ENCODE results near the gene CASQ1. TPM values are rescaled to one million over a fixed set of nuclear protein-coding genes. Genes with fewer than 3 reads are reported as not detected.

Gene CASQ1
- total RNA-seq, 6 experiments from 2014 or later: 0.14 to 0.35 (median 0.19) TPM; not detected in 3

DNA sequence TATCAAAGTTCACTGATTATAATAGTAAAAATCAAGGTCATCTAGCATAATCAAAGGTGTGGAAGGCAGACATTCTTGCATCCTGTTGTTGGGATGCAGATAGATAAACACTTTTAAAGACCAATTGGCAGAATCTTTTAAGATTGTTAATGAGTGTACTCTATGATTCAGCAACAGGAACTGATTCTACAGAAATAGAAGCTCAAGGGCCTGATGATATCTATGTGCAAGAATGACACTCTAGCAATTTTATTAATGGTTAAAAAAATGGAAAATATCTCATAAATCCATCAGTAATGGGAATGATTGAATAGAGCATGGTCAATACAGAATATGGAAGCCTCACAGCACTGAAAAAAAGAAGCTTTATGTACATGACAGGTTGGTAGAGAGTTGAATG, 41.1 kb upstream of the CASQ1 start:
- Mint-ChIP-seq H3K27me3 (ENCODE audit: insufficient read depth) (peaks cover 13% of the 10 kb centered on the region), H3K27ac (peak overlapping the region; percentile 76), H3K9me3 (no peaks in the 10 kb centered on the region), H3K4me3 (no peak overlapping the region), H3K4me1 (ENCODE audit: low read depth) (peaks cover 33% of the 10 kb centered on the region), H3K36me3 (ENCODE audit: low read depth) (no peaks in the 10 kb centered on the region)
- peak; percentile 28 for DNase-seq
- TF ChIP-seq, protein P1, sequence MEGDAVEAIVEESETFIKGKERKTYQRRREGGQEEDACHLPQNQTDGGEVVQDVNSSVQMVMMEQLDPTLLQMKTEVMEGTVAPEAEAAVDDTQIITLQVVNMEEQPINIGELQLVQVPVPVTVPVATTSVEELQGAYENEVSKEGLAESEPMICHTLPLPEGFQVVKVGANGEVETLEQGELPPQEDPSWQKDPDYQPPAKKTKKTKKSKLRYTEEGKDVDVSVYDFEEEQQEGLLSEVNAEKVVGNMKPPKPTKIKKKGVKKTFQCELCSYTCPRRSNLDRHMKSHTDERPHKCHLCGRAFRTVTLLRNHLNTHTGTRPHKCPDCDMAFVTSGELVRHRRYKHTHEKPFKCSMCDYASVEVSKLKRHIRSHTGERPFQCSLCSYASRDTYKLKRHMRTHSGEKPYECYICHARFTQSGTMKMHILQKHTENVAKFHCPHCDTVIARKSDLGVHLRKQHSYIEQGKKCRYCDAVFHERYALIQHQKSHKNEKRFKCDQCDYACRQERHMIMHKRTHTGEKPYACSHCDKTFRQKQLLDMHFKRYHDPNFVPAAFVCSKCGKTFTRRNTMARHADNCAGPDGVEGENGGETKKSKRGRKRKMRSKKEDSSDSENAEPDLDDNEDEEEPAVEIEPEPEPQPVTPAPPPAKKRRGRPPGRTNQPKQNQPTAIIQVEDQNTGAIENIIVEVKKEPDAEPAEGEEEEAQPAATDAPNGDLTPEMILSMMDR (IDR thresholded peaks at IDR 0.05): no peak

DNA sequence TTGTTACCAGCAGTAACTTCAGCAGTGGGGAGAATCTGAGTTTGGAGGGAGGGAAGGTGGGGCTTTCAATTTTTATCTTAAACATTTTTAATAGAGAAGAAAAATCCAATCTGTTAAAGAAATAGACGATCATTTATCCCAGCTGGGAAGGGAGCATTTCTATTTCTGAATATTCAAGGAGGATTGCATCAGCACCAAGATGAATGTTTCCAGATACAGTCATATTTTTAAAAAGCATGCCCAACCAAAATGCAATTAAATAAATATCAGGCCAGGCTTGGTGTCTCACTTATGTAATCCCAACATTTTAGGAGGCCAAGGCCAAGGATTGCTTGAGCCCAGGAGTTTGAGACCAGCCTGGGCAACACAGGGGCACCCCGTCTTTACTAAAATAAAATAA, 40.7 kb upstream of the CASQ1 start:
- Mint-ChIP-seq H3K4me3 (no peak overlapping the region; the same call in 1 of the 2 replicates), H3K27ac (peak overlapping the region; percentile 76), H3K36me3 (ENCODE audit: low read depth) (no peaks in the 10 kb centered on the region), H3K27me3 (ENCODE audit: insufficient read depth) (peaks cover 8% of the 10 kb centered on the region), H3K9me3 (no peaks in the 10 kb centered on the region), H3K4me1 (ENCODE audit: low read depth) (peaks cover 31% of the 10 kb centered on the region)
- TF ChIP-seq, protein P1 (IDR thresholded peaks at IDR 0.05): no peak
- peak; percentile 51 for DNase-seq

DNA sequence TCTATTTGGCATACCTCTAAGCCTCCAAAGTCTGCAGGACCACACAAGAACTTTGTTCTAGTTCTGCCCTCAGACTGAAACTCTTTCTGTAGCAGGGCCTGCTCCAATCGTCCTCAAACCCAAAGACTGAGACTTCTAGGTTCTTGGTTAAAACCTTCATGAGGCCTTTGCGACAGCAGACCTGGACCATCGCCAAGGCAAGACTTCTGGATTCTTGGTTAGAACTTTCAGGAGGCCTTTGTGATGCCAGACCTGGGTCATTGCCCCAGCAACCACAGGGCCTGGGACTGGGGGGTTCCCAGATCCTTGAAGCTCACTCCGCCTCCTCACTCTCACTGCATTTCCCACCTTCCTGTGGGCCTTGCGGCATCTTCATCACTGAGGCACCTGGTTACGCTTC, 39.1 kb upstream of the CASQ1 start, which contains the start of gene ATP1A4:
Gene ATP1A4, plus strand, starts transcription at position 301 of the 400 bp plus-strand sequence. CDS start 438 bp downstream, outside the sequence.
- no peak for DNase-seq
- TF ChIP-seq, protein P1 (IDR thresholded peaks at IDR 0.05): no peak
- peaks cover 25% of the 10 kb centered on the region for H3K4me1 Mint-ChIP-seq (ENCODE audit: low read depth)
- no peak within 1 kb of the TSS for H3K27ac Mint-ChIP-seq
- no peaks in the 10 kb centered on the region for H3K36me3 Mint-ChIP-seq (ENCODE audit: low read depth)
- H3K27me3 Mint-ChIP-seq (ENCODE audit: insufficient read depth): peaks cover 12% of the 10 kb centered on the region
- no peaks in the 10 kb centered on the region for H3K9me3 Mint-ChIP-seq
- H3K4me3 Mint-ChIP-seq: no peak within 1 kb of the TSS

DNA sequence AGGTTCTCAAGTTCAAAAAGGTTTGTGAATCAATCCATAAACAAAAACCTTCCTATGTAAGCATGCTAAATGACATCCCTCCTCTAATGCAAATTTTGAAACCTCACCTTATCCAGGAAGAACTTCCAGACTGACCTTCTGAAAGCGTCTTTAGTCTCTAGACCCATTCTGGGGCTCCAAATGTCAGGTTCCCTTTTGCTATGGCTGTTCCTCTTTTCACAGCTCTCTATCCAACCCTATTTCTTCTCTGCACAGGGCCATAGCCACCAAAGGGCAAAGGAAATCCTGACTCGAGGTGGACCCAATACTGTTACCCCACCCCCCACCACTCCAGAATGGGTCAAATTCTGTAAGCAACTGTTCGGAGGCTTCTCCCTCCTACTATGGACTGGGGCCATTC, 35.6 kb upstream of the CASQ1 start:
- TF ChIP-seq, protein P1 (IDR thresholded peaks at IDR 0.05): no peak
- no peak overlapping the region for H3K4me3 Mint-ChIP-seq
- H3K27ac Mint-ChIP-seq: no peak overlapping the region
- DNase-seq: no peak
- H3K27me3 Mint-ChIP-seq (ENCODE audit: insufficient read depth): peaks cover 24% of the 10 kb centered on the region
- no peaks in the 10 kb centered on the region for H3K36me3 Mint-ChIP-seq (ENCODE audit: low read depth)
- no peaks in the 10 kb centered on the region for H3K9me3 Mint-ChIP-seq
- peaks cover 8% of the 10 kb centered on the region; the same call in 1 of the 2 replicates for H3K4me1 Mint-ChIP-seq (ENCODE audit: low read depth)

DNA sequence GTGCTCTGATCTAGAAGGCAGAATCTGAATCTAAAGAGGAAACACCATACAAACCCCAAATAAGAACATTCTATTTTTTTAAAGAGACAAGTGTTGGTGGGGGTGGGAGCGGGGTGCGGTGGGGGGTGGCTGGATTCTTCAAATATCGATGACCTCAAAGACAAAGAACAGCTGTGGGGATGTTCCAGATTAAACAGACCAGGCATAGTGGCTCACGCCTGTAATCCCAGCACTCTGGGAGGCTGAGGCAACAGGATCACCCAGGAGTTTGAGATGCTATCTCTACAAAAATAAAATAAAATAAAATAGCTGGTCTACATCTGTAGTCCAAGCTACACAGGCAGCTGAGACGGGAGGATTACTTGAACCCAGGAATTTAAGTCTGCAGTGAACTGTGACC, 34.0 kb upstream of the CASQ1 start:
- DNase-seq: no peak
- no peaks in the 10 kb centered on the region for H3K4me1 Mint-ChIP-seq (ENCODE audit: low read depth)
- no peaks in the 10 kb centered on the region for H3K9me3 Mint-ChIP-seq
- TF ChIP-seq, protein P1 (IDR thresholded peaks at IDR 0.05): no peak
- H3K27me3 Mint-ChIP-seq (ENCODE audit: insufficient read depth): peaks cover 24% of the 10 kb centered on the region
- no peak overlapping the region for H3K27ac Mint-ChIP-seq
- H3K4me3 Mint-ChIP-seq: no peak overlapping the region
- no peaks in the 10 kb centered on the region for H3K36me3 Mint-ChIP-seq (ENCODE audit: low read depth)

DNA sequence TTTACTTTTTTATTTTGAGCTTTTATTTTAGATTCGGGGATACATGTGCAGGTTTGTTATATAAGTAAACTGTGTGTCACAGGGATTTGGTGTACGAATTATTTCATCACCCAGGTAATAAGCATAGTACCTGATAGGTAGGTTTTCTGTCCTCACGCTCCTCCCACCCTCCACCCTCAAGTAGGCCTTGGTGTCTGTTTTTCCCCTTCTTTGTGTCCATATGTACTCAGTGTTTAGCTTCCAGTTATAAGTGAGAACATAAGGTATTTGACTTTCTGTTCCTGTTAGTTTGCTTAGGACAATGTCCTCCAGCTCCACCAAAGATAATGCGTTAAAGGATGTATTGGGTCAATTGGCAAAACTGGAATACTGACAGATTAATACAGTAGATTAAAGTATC, 33.2 kb upstream of the CASQ1 start:
- Mint-ChIP-seq H3K4me1 (ENCODE audit: low read depth) (no peaks in the 10 kb centered on the region), H3K36me3 (ENCODE audit: low read depth) (no peaks in the 10 kb centered on the region), H3K9me3 (no peaks in the 10 kb centered on the region), H3K4me3 (no peak overlapping the region), H3K27ac (no peak overlapping the region), H3K27me3 (ENCODE audit: insufficient read depth) (peaks cover 22% of the 10 kb centered on the region)
- no peak for DNase-seq
- TF ChIP-seq, protein P1 (IDR thresholded peaks at IDR 0.05): no peak
